T follicular helper cell (primary cell): ENCODE data around the gene HRH2.
"Not testable (repeated sequence)": the region's sequence is repeated elsewhere in the genome, so short reads cannot be mapped to it uniquely, and the experiment has no call there.

Experiments
- DNase-seq: peaks from one replicate; pipeline ENCODE4 v3.0.0-alpha.2; 2020; ENCODE audit warnings: low read depth

The HRH2 gene

GRCh38 chr5:175714479-175715085 is 56.7 kb downstream of the HRH2 start:
- DNase-seq, result no peak

- no peak for DNase-seq
Observed at GRCh38 chr5:175715627-175716522, 58.0 kb downstream of the HRH2 start.

- no peak for DNase-seq
Observed at GRCh38 chr5:175717837-175718236, 60.0 kb downstream of the HRH2 start.

GRCh38 chr5:175718401-175719108 is 60.7 kb downstream of the HRH2 start:
- DNase-seq, result peak; percentile 34

- not testable (repeated sequence) for DNase-seq
Observed at GRCh38 chr5:175719109-175719432, 61.2 kb downstream of the HRH2 start.

- no peak for DNase-seq
Observed at GRCh38 chr5:175724314-175725275, 66.7 kb downstream of the HRH2 start.

GRCh38 chr5:175728316-175728715 is 70.4 kb downstream of the HRH2 start:
- no peak for DNase-seq

GRCh38 chr5:175728885-175729828 is 71.3 kb downstream of the HRH2 start:
- DNase-seq, result no peak

GRCh38 chr5:175729829-175730277 is 72.0 kb downstream of the HRH2 start:
- peak; percentile 86 for DNase-seq

- DNase-seq, result no peak
Observed at GRCh38 chr5:175731172-175731571, 73.3 kb downstream of the HRH2 start.

- DNase-seq, result no peak
Observed at GRCh38 chr5:175731756-175732465, 74.0 kb downstream of the HRH2 start.

GRCh38 chr5:175733017-175733416 is 75.1 kb downstream of the HRH2 start:
- DNase-seq, result no peak

- DNase-seq, result no peak
Observed at GRCh38 chr5:175734016-175734415, 76.1 kb downstream of the HRH2 start.

GRCh38 chr5:175734501-175734900 is 76.6 kb downstream of the HRH2 start:
- no peak for DNase-seq

- DNase-seq, result no peak
Observed at GRCh38 chr5:175735701-175736100, 77.8 kb downstream of the HRH2 start.

GRCh38 chr5:175736652-175737051 is 78.8 kb downstream of the HRH2 start:
- DNase-seq, result no peak

- DNase-seq, result no peak
Observed at GRCh38 chr5:175737481-175737880, 79.6 kb downstream of the HRH2 start.

- DNase-seq, result no peak
Observed at GRCh38 chr5:175738126-175738525, 80.3 kb downstream of the HRH2 start.

- no peak for DNase-seq
Observed at GRCh38 chr5:175738602-175739133, 80.8 kb downstream of the HRH2 start.

GRCh38 chr5:175740014-175740413 is 82.1 kb downstream of the HRH2 start:
- no peak for DNase-seq
